H1 (cell line): ENCODE data around the gene NEU4. TPM values are rescaled to one million over a fixed set of nuclear protein-coding genes. Genes with fewer than 3 reads are reported as not detected.

Source experiments
- CTCF ChIA-PET: fragments of 300-600 bp; sonication (Branson Sonifier 250); formaldehyde crosslinking; loops from one replicate; lab custom pipeline; 2021; ENCODE audit not compliant: partially characterized antibody; lab: Charles Lee
- POLR2A ChIA-PET: fragments of 300-600 bp; sonication (Branson Sonifier 250); formaldehyde crosslinking; loops from one replicate; lab custom pipeline; 2021; ENCODE audit warnings: inconsistent platforms; ENCODE audit not compliant: partially characterized antibody; lab: Charles Lee
- DNase-seq, 2 experiments: peaks; one replicate each; pipeline versions ENCODE4 v3.0.0 to v3.0.0-alpha.2; 2010 to 2022; ENCODE audit warnings: low spot score in 2 of 2, low read depth in 1 of 2, mixed read lengths in 1 of 2
- FAIRE-seq: peaks from 2 replicates; lab custom pipeline; 2011; peaks lifted over from hg19 to GRCh38; lab: Jason Lieb, UNC
- H2AFZ ChIP-seq: 2 replicates; pipeline ENCODE4 v1.8.1; 2012; ENCODE audit warnings: low read length, inconsistent platforms
- H2AK5ac ChIP-seq: 2 replicates; pipeline ENCODE4 v1.6.1; 2013; ENCODE audit warnings: low read depth, low read length
- H2BK120ac ChIP-seq: replicated peaks from 2 replicates; pipeline ENCODE3; 2013; ENCODE audit warnings: low read depth, low read length, inconsistent platforms
- H2BK12ac ChIP-seq: 2 replicates; pipeline ENCODE4 v1.6.1; 2013; ENCODE audit warnings: low read depth, low read length
- H2BK15ac ChIP-seq: 2 replicates; pipeline ENCODE4 v1.6.1; 2013; ENCODE audit warnings: low read length
- H2BK20ac ChIP-seq: 2 replicates; pipeline ENCODE4 v1.6.1; 2013; ENCODE audit warnings: low read length
- H2BK5ac ChIP-seq: 2 replicates; pipeline ENCODE4 v1.6.1; 2013; ENCODE audit warnings: low read depth, low read length
- H3K14ac ChIP-seq: 2 replicates; pipeline ENCODE4 v1.6.1; 2013; ENCODE audit warnings: inconsistent platforms; ENCODE audit not compliant: insufficient read length
- H3K18ac ChIP-seq: 2 replicates; pipeline ENCODE4 v1.6.1; 2013; ENCODE audit warnings: low read length; ENCODE audit errors: extremely low read depth
- H3K23ac ChIP-seq: 2 replicates; pipeline ENCODE4 v1.6.1; 2013; ENCODE audit warnings: inconsistent platforms; ENCODE audit not compliant: insufficient read length
- H3K23me2 ChIP-seq: 2 replicates; pipeline ENCODE4 v1.6.1; 2013; ENCODE audit warnings: low read depth, low read length
- H3K27ac ChIP-seq: 2 replicates; pipeline ENCODE4 v1.6.1; 2011; ENCODE audit warnings: low read depth, low read length, inconsistent platforms
- H3K27me3 ChIP-seq, 4 experiments: replicated peaks in 1 of 4; 1 replicate in 1 of 4; 2 replicates in 3 of 4; pipeline versions ENCODE4 v1.6.1 to v1.8.1; 2011 to 2013; ENCODE audit warnings: low read length in 3 of 4, mild to moderate bottlenecking in 3 of 4, inconsistent platforms in 2 of 4, mixed read lengths in 2 of 4, moderate library complexity in 1 of 4; ENCODE audit not compliant: control insufficient read depth in 3 of 4, insufficient read depth in 3 of 4; ENCODE audit errors: extremely low read depth in 1 of 4
- H3K36me3 ChIP-seq, 4 experiments: 2 replicates each; pipeline versions ENCODE4 v1.6.1 to v1.8.1; 2011 to 2013; ENCODE audit warnings: mild to moderate bottlenecking in 4 of 4, low read length in 3 of 4, moderate library complexity in 2 of 4, control low read depth in 1 of 4, inconsistent platforms in 1 of 4; ENCODE audit not compliant: insufficient read depth in 4 of 4, control insufficient read depth in 2 of 4
- H3K4ac ChIP-seq: replicated peaks from 2 replicates; pipeline ENCODE3; 2013; ENCODE audit warnings: low read length, low read depth, mixed read lengths, inconsistent platforms; ENCODE audit not compliant: insufficient read length
- H3K4me1 ChIP-seq, 4 experiments: replicated peaks in 1 of 4; 1 replicate in 1 of 4; 2 replicates in 3 of 4; pipeline versions ENCODE4 v1.6.1 to v1.8.1; 2011 to 2013; ENCODE audit warnings: low read length in 3 of 4, inconsistent platforms in 2 of 4, mixed read lengths in 1 of 4; ENCODE audit not compliant: insufficient read depth in 4 of 4, control insufficient read depth in 3 of 4
- H3K4me2 ChIP-seq, 2 experiments: 2 replicates each; pipeline versions ENCODE4 v1.6.1 to v1.8.1; 2011 to 2013; ENCODE audit warnings: low read depth in 2 of 2, low read length in 2 of 2, control low read depth in 1 of 2, inconsistent platforms in 1 of 2, mild to moderate bottlenecking in 1 of 2; ENCODE audit not compliant: insufficient read depth in 1 of 2
- H3K4me3 ChIP-seq, 4 experiments: fragments of 200-600, 300-600 bp in 1 of 4; sonication (generic), shearing (Covaris generic), sonication (Bioruptor Twin) in 1 of 4; 2 replicates each; pipeline versions ENCODE4 v1.5.1 to v1.8.1; 2011 to 2016; ENCODE audit warnings: low read length in 4 of 4, low read depth in 3 of 4, control low read depth in 2 of 4, inconsistent platforms in 2 of 4, mild to moderate bottlenecking in 2 of 4, mixed read lengths in 1 of 4, moderate library complexity in 1 of 4; ENCODE audit not compliant: insufficient read depth in 2 of 4; ENCODE audit errors: extremely low read depth in 1 of 4
- H3K56ac ChIP-seq: replicated peaks from 2 replicates; pipeline ENCODE3; 2013; ENCODE audit warnings: low read depth, mild to moderate bottlenecking, mixed read lengths, low read length, inconsistent platforms; ENCODE audit not compliant: insufficient read length
- H3K79me1 ChIP-seq: 2 replicates; pipeline ENCODE4 v1.6.1; 2013; ENCODE audit warnings: low read depth, low read length, control low read depth
- H3K79me2 ChIP-seq, 2 experiments: 2 replicates each; pipeline versions ENCODE4 v1.6.1 to v1.8.1; 2012 to 2013; ENCODE audit warnings: low read length in 2 of 2, mild to moderate bottlenecking in 2 of 2, inconsistent platforms in 1 of 2; ENCODE audit not compliant: insufficient read depth in 2 of 2, control insufficient read depth in 1 of 2
- H3K9ac ChIP-seq, 4 experiments: replicated peaks in 1 of 4; 1 replicate in 1 of 4; 2 replicates in 3 of 4; pipeline versions ENCODE4 v1.6.1 to v1.8.1; 2011 to 2013; ENCODE audit warnings: low read depth in 3 of 4, low read length in 3 of 4, control low read depth in 2 of 4, mild to moderate bottlenecking in 2 of 4, moderate library complexity in 2 of 4, inconsistent platforms in 1 of 4; ENCODE audit errors: extremely low read depth in 1 of 4
- H3K9me3 ChIP-seq, 2 experiments: 2 replicates each; pipeline versions ENCODE4 v1.6.1 to v1.8.1; 2012 to 2013; ENCODE audit warnings: mild to moderate bottlenecking in 2 of 2, moderate library complexity in 2 of 2, control low read depth in 1 of 2, inconsistent platforms in 1 of 2, low read depth in 1 of 2, low read length in 1 of 2, mixed read lengths in 1 of 2; ENCODE audit not compliant: insufficient read depth in 2 of 2
- H4K20me1 ChIP-seq, 2 experiments: replicated peaks in 1 of 2; 2 replicates each; pipeline versions ENCODE3 to v1.8.1; 2011 to 2013; ENCODE audit warnings: inconsistent platforms in 2 of 2, low read length in 2 of 2, mild to moderate bottlenecking in 1 of 2; ENCODE audit not compliant: insufficient read depth in 2 of 2, control insufficient read depth in 1 of 2
- H4K5ac ChIP-seq: 2 replicates; pipeline ENCODE4 v1.6.1; 2013; ENCODE audit warnings: low read length, low read depth, mixed read lengths, inconsistent platforms; ENCODE audit not compliant: insufficient read length
- H4K8ac ChIP-seq: 2 replicates; pipeline ENCODE4 v1.8.0; 2013; ENCODE audit warnings: mild to moderate bottlenecking, moderate library complexity, low read length, inconsistent platforms; ENCODE audit not compliant: insufficient read depth; ENCODE audit errors: extremely low read depth
- H4K91ac ChIP-seq: replicated peaks from 2 replicates; pipeline ENCODE3; 2013; ENCODE audit warnings: low read length, mixed read lengths, inconsistent platforms; ENCODE audit not compliant: insufficient read length
- FOSL1 ChIP-seq: IDR thresholded peaks from 2 replicates; pipeline ENCODE4 v1.6.1; 2011; ENCODE audit warnings: mild to moderate bottlenecking, low read depth, low read length, moderate library complexity; ENCODE audit not compliant: insufficient read depth
- KDM5A ChIP-seq: fragments of 200-600 bp; IDR thresholded peaks from 2 replicates; pipeline ENCODE4 v1.7.1; 2012; ENCODE audit warnings: mild to moderate bottlenecking, low read length, inconsistent platforms, mixed read lengths
- SIN3A ChIP-seq, 2 experiments: IDR thresholded peaks in 1 of 2; conservative IDR thresholded peaks in 1 of 2; 2 replicates each; pipeline ENCODE4 v1.6.1; 2011 to 2012; ENCODE audit warnings: low read length in 2 of 2, improper control_type of control experiment in 1 of 2, low read depth in 1 of 2, mild to moderate bottlenecking in 1 of 2
- SIX5 ChIP-seq: IDR thresholded peaks from 2 replicates; pipeline ENCODE4 v1.6.1; 2011; ENCODE audit warnings: mild to moderate bottlenecking, low read depth, low read length
- TEAD4 ChIP-seq: IDR thresholded peaks from 2 replicates; pipeline ENCODE4 v1.6.1; 2012; ENCODE audit warnings: low read depth, low read length, inconsistent platforms, mixed read lengths
- WGBS, 2 experiments: shearing (Covaris generic) in 1 of 2; methylation state at CpG; one replicate each; pipeline versions ENCODE4 v1.1.6 to v1.1.7; 2013 to 2015; ENCODE audit warnings: low lambda C conversion rate in 2 of 2, mixed read lengths in 2 of 2, inconsistent platforms in 1 of 2, low coverage in 1 of 2, missing lambda C conversion rate in 1 of 2; ENCODE audit not compliant: insufficient replicate concordance in 2 of 2, insufficient coverage in 1 of 2, insufficient read length in 1 of 2; ENCODE audit errors: extremely low coverage in 1 of 2, missing lambda C conversion rate in 1 of 2; 5-methylcytosine and 5-hydroxymethylcytosine counted together
- polyA plus RNA-seq, 7 experiments: library from polyadenylated mRNA; depleted of rRNA in 3 of 7; stranded (reverse) in 5 of 7; unstranded in 2 of 7; fragments of >200 nt in 5 of 7; fragments of 200-250 nt in 2 of 7; gene quantifications; 1 replicate in 5 of 7; 2 replicates in 1 of 7; 4 replicates in 1 of 7; pipeline versions ENCODE4 v1.2.1 to v1.2.3, GENCODE V29; 2011 to 2013; ENCODE audit warnings: missing spikeins in 2 of 7, mixed read lengths in 2 of 7
- total RNA-seq: library from RNA; stranded (reverse); fragmentation: NEBNext Ultra II Directional; extraction: Animal tissue kit (Norgen Biotek cat#: 25700); gene quantifications from 2 replicates; pipeline ENCODE4 v1.2.1, GENCODE V29; 2021

The NEU4 gene
- total and polyA plus RNA-seq, 2 of the 8 experiments (the other 6 are each of a cell fraction or from before 2014, with no cell fraction given) = 0.32 to 0.50 TPM

- H2BK15ac ChIP-seq = no peak overlapping the region
- no peak for DNase-seq
- H3K36me3 ChIP-seq = no peaks in the 10 kb centered on the region
- H3K14ac ChIP-seq = no peak overlapping the region
- no peak overlapping the region for H3K4me3 ChIP-seq
- no peak overlapping the region for H3K4me2 ChIP-seq
- no peaks in the 10 kb centered on the region for H3K79me2 ChIP-seq
- no peak overlapping the region; the same call in 1 of the 2 replicates for H3K18ac ChIP-seq
- CTCF ChIA-PET = interaction anchor here (1.1 to 2.2 kb wide), 2 partner anchors 13 to 33 kb away, joined by 5 read pairs; partner anchors contain the start of gene NEU4
- H3K4me1 ChIP-seq = peaks cover 0 to 4% (median 0%) of the 10 kb centered on the region in 4 experiments; a peak in 1 of 7 replicates
- no peak overlapping the region for H2AFZ ChIP-seq
- H2AK5ac ChIP-seq = no peak overlapping the region
- H4K8ac ChIP-seq = no peak overlapping the region
- no peak overlapping the region for H3K9ac ChIP-seq
- no peak overlapping the region for H2BK120ac ChIP-seq
- WGBS, 2 experiments = 81% methylated on average over 27 of the region's 28 CpGs; no CpG with 5 or more reads in 1 of the 2 experiments
- H3K56ac ChIP-seq = no peak overlapping the region
- no peak overlapping the region for H4K5ac ChIP-seq
- peaks cover 0 to 15% (median 11%) of the 10 kb centered on the region in 4 experiments; a peak in 4 of 7 replicates for H3K27me3 ChIP-seq
- no peak overlapping the region for H3K4ac ChIP-seq
- no peak overlapping the region for H2BK12ac ChIP-seq
- no peaks in the 10 kb centered on the region; the same call in 1 of the 2 replicates for H3K23me2 ChIP-seq
- no peaks in the 10 kb centered on the region for H3K79me1 ChIP-seq
- H3K27ac ChIP-seq = no peak overlapping the region
- no peaks in the 10 kb centered on the region for H4K20me1 ChIP-seq
- no peak overlapping the region for H2BK5ac ChIP-seq
- no peaks in the 10 kb centered on the region for H3K9me3 ChIP-seq
- H2BK20ac ChIP-seq = no peak overlapping the region
- FAIRE-seq = no peak
- H4K91ac ChIP-seq = peak overlapping the region; percentile 44
- H3K23ac ChIP-seq = no peak overlapping the region
- POLR2A ChIA-PET = no interaction called here
- TF ChIP-seq SIX5 = no peak
- TF ChIP-seq KDM5A = no peak
- TF ChIP-seq SIN3A (conservative IDR thresholded peaks at IDR 0.05 in 1 of 2, IDR thresholded peaks at IDR 0.05 in 1 of 2; ENCODE audit: low read depth in 1 of 2, low read length in 2 of 2) = no peak
- no peak for TF ChIP-seq TEAD4
- no peak for TF ChIP-seq FOSL1
These were observed 32.4 kb downstream of the NEU4 start for GRCh38 chr2:241841181-241842066.
